HG02870 (cell line): Measurements from ENCODE around the gene TP53I11.

Experiments
- ATAC-seq: cut with Tn5 transposase; IDR thresholded peaks from one replicate; pipeline ENCODE4 v1.9.1; 2021; ENCODE audit warnings: mild to moderate bottlenecking, moderate library complexity; ENCODE audit not compliant: unreplicated experiment

The TP53I11 gene

GRCh38 chr11:44916331-44916730 is 34.4 kb downstream of the TP53I11 start:
- ATAC-seq: no peak

- ATAC-seq: no peak
Measured at GRCh38 chr11:44915621-44916020, 35.1 kb downstream of the TP53I11 start.

GRCh38 chr11:44915004-44915403 is 35.7 kb downstream of the TP53I11 start:
- ATAC-seq: no peak

- ATAC-seq: no peak
Measured at GRCh38 chr11:44914105-44914504, 36.6 kb downstream of the TP53I11 start.

DNA sequence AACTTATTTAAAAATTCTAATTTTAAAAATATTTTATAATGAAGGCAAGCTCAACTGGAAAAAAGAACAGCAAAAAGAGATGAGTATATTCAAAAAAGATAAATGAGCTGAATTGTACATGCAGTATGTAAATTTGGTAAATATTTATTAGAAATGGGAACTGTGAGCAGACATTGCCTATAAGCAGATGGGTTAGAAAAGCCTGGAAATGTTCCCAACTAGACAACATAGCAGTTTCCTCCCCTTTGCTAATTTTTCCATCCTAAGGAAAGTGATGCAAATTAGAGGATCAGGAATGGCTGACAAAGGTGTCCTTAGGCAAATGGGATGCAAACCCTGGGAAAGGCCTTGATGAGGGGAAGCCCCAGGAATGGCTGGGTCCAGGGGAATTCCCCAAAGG is 37.2 kb downstream of the TP53I11 start:
- no peak for ATAC-seq

DNA sequence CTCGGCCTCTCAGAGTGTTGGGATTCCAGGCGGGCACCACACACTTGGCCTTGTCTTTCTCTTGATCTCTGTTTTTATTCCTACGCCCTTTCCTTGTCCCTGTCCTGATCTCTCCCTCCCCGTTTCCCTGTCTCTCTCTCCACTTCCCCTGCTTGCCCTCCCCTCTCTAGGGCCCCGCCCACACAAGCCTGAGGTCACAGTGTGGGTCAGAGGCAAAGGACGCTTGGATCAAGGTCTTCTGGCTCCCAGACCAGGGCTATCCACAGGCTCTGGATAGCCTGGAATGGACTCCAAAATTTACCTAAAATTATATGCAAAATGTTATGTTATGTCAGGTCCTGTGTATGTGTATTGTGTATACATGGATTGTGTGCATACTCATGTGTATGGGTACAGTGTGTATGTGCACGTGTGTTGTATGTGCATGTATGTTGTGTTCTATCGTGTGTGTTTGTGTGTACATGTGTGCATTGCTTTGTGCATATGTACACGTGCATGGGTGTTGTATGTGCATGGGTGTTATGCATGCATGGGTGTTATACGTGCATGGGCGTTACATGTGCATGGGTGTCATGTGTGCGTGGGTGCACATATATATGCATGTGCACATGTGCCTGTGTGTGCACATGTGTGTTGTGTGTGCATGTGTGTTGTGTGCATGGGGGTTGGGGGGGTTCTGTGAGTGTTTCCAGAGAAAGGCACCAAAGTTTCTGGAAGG is 38.3 kb downstream of the TP53I11 start:
- no peak for ATAC-seq

GRCh38 chr11:44911029-44911814 is 39.5 kb downstream of the TP53I11 start:
- ATAC-seq: peak; percentile 63

GRCh38 chr11:44910591-44910990 is 40.1 kb downstream of the TP53I11 start:
- ATAC-seq: no peak

DNA sequence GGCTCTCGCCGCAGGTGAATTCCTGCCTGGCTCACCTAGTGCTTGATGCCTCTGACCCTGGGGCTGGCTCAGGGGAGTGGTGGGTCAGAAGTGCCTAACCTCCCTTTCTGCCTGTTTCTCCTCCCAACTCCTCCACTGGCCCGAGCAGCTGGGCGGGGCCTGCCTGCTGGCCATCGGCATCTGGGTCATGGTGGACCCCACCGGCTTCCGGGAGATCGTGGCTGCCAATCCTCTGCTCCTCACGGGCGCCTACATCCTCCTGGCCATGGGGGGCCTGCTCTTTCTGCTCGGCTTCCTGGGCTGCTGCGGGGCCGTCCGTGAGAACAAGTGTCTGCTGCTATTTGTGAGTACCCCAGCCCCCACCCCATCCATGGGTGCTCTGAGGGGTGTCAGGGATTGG is 41.1 kb downstream of the TP53I11 start:
- ATAC-seq: no peak

DNA sequence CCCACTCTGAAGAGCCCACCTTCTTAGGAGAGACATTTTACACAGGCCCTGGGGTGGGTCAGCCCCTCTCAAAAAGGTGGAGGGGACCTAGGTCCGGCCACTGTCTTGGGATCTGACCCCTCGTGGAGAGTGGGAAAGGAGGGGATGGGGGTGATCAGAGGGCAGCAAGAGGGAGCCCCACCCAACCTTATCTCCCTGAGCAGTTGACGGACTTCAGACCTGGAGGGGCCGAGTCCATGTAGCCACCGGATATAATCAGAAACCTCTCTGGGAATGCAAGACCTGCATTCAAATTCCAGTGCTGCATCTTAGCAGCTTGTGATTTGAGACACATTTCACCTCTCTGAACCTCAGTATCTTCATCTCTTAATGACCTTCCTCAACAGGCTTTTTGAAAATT is 44.0 kb downstream of the TP53I11 start:
- no peak for ATAC-seq

DNA sequence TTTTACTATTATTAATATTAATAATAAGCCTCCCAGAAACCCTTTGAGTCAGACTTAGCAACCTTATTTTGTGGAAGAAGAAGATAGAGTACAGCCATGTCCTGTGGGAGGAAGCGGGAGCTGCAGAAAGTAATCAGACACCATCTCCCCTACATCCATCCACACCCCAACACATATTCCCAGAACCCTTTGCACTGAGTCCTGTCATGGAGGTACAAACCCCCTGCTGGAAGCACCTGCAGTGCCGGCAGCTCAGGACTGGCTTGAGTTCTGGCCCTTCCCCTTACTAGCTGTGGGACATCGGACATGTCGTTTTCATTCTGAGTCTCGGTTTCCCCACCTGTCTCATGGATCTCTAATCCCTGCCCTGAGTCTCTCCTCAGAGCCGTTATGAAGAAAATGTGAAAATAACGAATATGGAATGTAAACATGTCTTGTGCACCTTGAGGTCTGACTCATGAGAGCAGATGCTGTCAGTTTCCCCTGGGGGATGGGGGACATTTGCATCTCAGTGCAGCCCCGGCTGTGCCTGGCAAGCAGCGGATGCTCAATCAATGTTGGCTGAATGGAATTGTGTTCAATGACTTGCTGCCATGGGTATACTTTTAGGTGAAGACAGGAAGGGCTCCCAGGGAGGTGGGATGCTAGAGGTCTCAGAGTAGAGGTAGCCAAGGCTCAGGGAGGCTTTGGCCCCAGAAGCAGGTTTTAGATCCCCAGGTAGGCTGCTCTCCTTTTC is 45.4 kb downstream of the TP53I11 start:
- ATAC-seq: no peak

DNA sequence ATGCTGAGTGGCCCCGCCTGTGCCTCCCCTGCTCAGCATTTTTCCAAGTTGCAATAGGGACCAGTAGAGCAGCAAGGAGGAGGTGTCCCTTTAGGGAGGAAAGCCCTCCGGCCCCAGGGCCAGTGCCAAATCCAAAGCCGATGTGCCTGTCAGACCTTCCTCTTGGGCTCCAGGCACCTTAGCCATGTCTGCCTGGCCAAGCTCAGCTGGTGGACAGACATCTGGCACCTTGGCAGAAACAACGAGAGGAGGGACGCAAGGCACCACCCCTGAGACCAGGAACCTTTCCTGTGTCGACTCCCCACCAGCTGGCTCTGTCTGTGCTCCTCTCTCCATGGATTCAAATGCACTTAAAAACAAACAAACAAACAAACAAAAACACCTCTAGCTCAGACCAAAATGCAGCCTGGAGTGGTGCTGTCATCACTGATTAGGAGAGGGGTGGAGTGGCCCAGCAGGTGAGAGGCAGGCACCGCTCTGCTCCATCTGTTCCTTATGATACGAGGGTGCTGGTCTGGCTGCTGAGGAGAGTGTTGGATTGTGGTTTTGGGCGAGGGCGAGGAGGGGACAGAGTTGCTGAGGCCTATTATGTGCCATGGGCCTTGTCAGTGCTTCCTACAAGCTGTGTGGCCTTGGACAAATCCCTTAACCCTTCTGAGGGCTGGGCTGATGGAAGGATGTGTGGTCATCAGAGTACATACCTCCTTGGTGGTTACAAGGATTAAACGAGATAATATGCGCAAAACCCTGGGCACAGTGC is 46.2 kb downstream of the TP53I11 start:
- ATAC-seq: no peak

- ATAC-seq: no peak
Measured at GRCh38 chr11:44903518-44903917, 47.2 kb downstream of the TP53I11 start.

GRCh38 chr11:44903035-44903434 is 47.6 kb downstream of the TP53I11 start:
- ATAC-seq: no peak

- ATAC-seq: no peak
Measured at GRCh38 chr11:44901786-44902185, 48.9 kb downstream of the TP53I11 start.

DNA sequence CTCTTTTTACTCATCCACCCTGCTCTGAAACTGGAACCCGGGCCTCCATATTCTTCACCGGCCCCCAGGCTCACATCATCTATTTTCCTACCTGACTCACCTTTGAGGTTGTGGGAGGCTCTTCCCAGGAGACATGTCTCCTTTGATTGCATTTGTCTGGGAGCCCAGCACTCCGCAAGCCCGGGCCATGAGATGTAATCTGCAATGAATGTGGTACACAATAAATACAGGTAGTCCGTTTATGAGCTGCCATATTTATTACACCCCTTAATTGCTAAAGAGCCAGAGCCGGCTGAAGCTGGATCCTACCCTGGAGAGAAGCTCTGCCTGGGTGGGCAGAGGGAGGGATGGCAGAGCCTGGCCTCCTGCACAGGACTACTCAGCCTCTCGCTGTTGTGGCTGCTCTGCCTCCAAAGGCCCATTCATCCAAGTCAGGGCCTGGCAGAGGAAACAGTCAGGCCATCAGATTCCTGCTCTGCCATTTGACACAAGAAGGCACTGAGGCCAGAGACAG is 49.5 kb downstream of the TP53I11 start:
- no peak for ATAC-seq

GRCh38 chr11:44899959-44900358 is 50.7 kb downstream of the TP53I11 start:
- no peak for ATAC-seq

- ATAC-seq: peak; percentile 50
Measured at GRCh38 chr11:44893846-44894617, 56.7 kb downstream of the TP53I11 start.

GRCh38 chr11:44893308-44893822 is 57.3 kb downstream of the TP53I11 start:
- ATAC-seq: no peak

- no peak for ATAC-seq
Measured at GRCh38 chr11:44892843-44893242, 57.8 kb downstream of the TP53I11 start.
